Stimulated activated CD4-positive, alpha-beta T cell treated with anti-CD3 and anti-CD28 coated beads, Interleukin-1b, Interleukin-23, amount 100 ng/mL, for 4 hours (primary cell): Measurements from ENCODE around the gene PEX12.
"Not testable (repeated sequence)": the region's sequence is repeated elsewhere in the genome, so short reads cannot be mapped to it uniquely, and the experiment has no call there.

Source experiments
- DNase-seq, 2 donors: peaks; one replicate each; pipeline ENCODE4 v3.0.0-alpha.2; 2020; ENCODE audit warnings: low read depth in 2 of 2

The PEX12 gene

DNA sequence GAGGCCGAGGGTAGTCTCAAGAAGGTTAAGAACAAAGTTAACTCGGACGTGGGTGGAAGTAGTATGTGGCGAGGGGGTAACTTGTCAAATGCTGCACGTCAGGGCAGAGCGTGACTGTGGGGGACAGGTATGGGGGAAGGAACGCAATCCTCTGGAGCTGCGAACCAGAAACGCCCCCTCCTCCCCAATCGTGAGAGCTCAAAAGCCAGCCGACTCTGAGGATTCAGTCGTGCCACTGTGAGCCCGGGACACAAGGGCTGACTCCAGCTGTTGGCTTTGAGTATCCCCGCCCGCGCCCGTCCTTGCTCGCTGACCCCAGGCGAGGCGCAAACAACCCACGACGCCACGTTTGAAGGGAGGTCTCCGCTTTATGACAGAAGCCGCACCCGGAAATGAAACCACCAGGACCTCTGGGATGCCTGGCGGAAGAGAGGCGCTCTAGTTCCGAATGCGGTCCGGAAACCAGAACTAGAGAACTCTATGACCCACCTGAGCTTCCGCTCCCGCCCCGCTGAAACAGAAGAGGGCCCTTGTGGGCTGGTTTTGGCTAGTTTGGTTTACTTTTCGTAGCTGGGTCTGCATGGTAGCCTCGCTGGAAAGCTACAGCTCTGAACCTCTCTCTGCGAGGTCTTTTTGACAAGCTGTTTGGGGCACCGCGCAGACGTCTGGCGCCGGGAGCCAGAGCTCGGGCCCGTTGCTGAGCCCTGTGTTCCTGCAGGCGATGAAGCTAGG is at the start of gene PEX12:
Gene PEX12 (minus strand): TSS at position 375 of the 732 bp plus-strand sequence. CDS start 550 bp downstream, outside the sequence.
- peak; percentile 68 to 76 for DNase-seq

DNA sequence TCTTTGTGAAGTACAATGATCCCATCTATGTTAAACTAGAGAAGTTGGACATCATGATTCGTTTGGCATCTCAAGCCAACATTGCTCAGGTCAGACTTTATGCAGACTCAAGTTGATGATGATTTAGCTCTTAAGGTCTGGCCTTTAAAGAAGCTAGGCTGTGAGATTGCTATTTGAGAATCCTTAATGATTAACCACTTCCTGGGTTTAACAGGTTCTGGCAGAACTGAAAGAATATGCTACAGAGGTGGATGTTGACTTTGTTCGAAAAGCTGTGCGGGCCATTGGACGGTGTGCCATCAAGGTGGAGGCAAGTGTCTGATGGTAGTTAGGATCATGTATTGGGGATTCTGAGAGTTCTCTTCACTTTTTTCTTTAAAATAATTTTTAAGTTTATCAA is 49.0 kb upstream of the PEX12 start:
- no peak for DNase-seq

DNA sequence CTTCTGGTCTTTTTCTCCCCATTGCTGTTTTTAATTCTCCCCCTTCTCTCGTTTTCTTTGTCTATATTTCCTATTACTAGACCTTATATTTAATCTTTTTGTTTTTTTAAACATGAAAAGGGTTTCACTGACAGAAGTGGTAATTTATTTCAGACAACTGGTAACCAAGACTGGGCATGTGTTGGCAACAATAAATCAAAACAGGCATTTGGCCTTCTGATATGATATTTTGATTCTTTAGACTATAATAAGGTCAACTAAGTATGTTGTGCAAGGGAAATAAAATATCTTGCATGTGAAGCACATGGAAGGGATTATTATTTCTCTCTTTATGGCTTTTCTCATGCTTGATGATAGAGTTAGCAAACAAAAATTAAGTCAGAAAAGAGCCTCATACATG is 43.4 kb upstream of the PEX12 start:
- no peak for DNase-seq

DNA sequence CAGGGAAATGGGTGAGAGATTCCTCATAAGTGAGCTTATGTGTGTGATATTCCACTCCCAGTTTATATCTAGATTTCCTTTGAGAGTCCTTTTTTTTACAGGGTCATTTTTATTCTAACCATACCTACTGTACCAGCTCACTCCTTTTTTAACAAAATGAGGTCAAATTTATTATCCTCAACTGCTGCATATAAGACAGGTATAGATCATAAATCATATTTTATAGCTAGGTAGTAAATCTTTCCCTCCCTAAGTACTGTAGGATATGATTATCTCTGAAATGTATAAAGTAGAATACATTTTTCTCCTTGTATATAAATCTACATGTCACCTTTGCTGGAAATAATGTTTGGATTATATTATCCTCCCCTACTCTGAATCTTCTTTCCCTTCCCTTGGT is 40.3 kb upstream of the PEX12 start:
- no peak for DNase-seq

DNA sequence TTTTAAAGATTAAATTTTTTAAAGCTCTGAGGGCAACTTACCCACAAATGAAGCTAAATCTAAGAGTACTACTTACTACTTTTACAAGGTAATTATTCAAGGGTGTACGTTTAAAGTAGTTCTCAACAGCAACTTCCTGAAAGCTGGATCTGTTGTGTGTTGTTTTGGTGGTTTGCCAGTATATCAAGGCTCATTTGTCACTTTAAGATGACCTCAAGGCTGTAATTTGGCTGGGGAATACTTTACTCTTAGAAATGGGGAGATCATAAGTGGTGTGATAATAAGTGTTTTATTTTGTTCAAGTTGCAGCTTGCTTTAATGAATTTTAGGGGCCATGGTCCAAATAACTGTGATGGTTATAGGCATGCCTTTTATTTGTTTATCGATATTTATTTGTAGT is 39.1 kb upstream of the PEX12 start:
- DNase-seq: no peak

DNA sequence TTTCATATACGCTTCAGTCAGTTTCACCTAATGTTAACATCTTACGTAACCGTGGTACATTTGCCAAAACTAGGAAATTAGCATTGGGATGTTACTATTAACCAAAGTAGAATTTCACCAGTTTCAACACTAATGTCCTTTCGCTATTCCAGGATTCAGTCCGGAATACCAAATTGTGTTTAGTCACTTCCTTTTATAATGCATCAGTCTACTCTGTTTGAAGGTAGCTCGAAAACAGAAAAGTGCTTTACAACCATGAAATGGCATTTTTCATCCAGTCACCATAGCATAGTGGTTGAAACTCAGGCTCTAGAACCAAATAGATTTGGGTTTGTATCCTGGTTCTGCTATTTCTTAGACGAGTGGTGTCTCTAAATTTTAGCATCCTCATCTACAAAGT is 38.2 kb upstream of the PEX12 start:
- DNase-seq: no peak

DNA sequence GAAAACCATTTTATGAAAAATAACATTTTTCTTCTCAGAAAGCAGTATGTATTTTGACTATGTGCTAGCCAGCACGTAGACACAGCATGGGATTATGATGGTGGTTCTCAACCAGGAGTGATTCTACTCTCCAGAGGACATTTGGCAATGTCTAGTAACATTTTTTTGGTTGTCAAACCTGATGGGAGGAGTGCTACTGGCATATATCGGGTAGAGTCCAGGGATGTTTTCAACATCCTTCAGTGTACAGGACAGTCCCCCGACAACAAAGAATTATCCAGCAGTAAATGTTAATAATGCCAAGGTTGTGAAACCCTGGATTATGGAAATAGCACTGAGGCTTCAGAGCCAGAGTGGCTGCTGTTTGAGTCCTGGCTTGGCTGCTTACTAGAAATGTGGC is 36.4 kb upstream of the PEX12 start:
- DNase-seq: no peak

DNA sequence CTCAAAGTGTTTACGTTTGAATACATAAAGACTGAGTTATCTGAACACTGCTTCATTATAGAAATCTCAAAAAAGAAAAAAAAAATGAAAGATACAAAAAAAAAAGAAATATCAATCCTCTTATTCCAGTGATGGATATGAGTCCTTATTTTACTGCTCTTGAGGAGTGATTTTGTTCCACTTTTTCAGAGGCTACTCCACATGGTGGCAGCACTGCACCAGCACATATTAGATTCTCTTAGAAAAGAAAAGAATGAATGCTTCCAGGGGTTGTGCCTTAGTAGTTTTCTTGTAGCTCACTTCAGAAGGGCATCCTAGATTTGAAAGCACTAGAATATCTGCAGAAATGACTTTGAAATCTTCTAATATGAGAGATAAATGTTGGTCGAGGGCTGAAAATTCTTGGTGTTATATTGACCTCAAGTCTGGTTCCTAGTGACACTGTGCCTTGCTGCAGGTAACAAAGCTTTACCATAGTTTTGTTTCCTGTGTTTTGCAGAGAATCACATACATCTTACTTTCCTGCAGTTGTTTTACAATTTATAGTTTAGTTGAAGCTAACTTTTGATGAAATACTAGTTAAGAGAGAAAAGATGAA is 34.7 kb upstream of the PEX12 start:
- DNase-seq: no peak

- DNase-seq: not testable (repeated sequence)
Measured at GRCh38 chr17:35610746-35611145, 32.4 kb upstream of the PEX12 start.

DNA sequence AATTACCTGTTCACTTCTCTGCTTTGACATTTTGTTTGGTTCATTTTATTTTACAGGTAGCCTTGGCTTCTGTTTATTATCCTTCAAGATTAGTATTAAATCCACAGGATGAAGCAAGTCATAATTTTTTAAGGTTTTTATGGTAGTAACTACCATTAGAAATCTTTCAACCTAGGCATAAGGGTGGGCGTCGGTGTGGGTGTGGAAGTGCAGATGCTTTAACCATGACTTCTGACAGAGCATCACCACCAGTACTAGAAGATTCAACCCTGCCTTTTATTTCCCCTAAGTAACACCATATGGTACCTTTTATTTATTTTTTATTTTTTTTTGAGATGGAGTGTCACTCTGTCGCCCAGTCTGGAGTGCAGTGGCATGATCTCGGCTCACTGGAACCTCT is 31.5 kb upstream of the PEX12 start:
- no peak for DNase-seq

GRCh38 chr17:35607239-35607847 is 29.0 kb upstream of the PEX12 start:
- DNase-seq: no peak

DNA sequence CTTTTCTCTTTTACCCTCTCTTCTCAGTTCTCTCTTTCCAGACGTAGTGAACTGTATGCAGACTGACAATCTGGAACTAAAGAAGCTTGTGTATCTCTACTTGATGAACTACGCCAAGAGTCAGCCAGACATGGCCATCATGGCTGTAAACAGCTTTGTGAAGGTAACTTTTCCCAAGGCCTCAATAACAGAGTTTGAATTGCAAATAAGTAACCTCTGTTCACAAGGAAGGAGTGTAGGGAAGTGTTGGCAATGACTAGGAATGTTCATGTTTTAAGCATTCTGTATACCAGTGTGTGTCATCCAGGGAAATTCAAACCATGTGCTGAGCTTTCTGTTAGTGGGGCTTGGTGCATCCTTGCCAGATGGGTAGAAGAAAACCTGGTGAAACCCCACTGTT is 27.3 kb upstream of the PEX12 start:
- DNase-seq: no peak

DNA sequence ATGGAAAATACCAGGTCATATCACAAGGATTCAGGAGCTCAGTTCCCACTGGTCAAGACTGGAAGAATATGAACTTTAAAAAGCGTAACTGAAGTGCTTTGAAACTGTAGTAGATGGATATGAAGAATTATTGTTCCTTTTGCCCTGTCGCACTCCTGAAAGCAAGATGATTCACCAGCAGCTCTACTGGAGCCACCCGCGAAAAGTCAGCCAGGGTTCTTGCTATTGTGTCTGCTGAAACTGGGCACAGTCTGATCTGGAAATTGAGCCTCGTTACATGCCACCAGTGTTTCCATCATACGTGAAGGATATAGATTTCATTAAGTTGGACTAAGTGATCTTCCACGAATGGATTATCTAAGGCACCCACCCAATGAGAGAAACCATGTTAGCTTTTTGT is 25.3 kb upstream of the PEX12 start:
- DNase-seq: no peak

DNA sequence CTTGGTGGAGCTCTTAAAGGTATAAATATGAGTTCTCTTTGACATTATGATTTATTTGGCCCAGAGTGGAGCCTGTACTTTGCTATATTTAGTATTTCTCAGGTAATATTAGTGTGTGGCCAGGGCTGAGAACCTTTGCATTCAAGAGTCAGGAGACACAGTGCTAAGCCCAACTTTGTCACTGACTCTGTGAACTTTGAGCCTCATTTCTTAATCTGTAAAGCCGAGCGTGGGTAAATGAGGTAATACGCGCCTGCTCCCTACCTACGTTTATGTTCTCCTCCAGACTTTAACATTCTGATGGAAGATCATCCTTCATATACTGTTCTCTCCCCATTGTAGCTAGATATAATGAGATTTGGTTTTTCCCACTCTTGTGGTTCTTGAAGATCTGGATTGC is 19.2 kb upstream of the PEX12 start:
- DNase-seq: no peak

DNA sequence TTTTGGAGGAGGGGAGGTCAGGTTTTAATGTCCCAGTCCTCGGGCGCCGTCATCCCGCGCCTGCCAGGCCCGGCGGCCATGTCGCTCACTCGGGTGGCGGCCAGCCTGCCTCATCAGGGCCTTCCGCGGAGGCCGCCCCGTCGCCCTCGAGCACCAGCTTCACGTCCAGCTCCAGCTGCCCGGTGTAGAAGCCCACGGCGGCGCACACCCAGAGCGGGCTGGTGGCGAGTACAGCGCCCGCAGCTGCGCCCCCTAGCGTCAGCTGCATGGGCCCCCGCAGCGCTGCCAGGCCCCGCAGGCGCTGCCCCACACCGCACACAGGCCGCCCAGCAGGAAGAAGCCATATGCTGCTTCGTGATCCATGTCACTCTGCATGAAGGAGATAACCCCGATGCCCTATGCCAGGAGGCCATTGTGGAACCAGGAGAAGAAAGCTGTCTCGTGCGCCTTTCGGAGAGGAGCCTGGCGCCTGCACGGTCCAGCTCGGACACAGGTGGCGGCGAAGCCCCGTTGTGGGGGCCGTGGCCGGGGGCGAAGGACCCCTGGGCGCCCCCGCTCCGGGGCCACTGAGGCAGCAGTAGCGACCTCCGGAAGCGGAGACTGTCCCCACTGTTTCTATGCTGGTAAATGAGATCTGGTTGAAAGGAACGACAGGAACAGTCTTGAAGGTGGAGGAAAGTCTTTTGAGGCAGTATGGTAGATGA is 18.3 kb upstream of the PEX12 start:
- DNase-seq: no peak

DNA sequence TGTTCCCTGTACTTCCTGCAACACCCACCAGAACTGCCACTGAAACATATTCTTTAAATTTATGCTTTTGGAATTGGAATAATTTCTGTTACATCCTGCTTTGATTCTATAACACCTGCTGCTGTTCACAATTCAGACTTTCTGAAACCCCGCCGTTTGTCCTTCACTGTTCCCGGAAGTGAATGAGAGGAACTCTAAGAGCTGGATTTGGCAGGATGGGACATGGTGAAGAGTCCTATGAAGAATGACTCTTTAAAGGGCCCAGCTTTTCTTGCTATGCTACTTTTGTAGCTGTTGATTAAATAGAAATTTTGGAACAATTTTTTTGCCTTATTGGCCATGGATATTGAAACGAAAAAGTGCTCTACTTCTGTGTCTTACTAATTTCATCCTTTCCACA is 17.7 kb upstream of the PEX12 start:
- no peak for DNase-seq

GRCh38 chr17:35588196-35588920 is 10.0 kb upstream of the PEX12 start:
- no peak for DNase-seq

- DNase-seq: peak; percentile 92 to 99
Measured at GRCh38 chr17:35587074-35587961, 8.9 kb upstream of the PEX12 start, which contains the start of gene AP2B1. AP2B1 (plus strand) TSS chr17:35587322; CDS start chr17:35594031, 6,709 bp downstream.

DNA sequence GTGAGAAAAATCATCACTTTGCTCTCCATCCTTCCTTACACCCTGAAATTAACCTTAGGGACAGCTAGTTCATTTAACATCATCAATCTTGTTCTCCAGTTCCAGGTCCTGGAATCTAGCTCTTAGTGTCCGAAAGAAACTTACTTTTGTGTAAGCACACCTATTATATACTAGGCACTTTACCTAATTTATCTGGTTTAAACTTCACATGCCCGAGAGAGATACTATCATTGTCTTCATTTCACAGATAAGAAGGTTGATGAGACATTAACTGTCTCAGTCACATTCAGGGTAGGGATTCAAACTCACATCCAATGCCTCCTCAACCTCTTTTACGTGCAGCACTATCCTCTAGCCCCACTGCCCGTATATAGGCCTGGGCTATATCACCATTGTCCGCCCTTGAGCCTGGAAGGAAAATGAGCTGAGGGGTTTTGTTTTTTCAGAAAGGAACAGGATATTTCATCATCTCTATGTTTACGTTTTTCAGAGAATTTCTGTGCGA is 8.2 kb upstream of the PEX12 start:
- DNase-seq: no peak

DNA sequence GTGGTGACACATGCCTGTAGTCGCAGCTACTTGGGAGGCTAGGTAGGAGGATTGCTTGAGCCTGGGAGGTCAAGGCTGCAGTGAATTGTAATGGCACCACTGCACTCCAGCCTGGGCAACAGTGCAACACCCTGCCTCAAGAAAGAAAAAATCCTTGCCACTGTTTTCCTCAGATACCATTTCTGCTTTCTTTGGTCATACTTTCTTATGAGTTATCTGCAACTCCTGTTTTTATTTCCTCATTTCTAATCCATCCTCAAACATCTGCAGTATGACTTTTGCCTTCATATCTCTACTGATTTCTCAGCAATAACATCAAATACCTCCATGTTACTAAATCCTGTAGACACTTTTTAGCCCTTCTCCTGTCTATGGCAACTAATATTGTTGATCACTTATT is 5.7 kb upstream of the PEX12 start:
- DNase-seq: no peak
